GM12872 (cell line): ENCODE measurements around the gene NBPF3.

Experiments used
- CTCF ChIP-seq: IDR thresholded peaks from 3 replicates; pipeline ENCODE4 v1.5.1; 2011; ENCODE audit warnings: low read depth, mild to moderate bottlenecking, low read length, moderate library complexity; ENCODE audit not compliant: insufficient read depth

NBPF3 gene

GRCh38 chr1:21534146-21534545, 94.2 kb downstream of the NBPF3 start:
- TF ChIP-seq CTCF: no peak
